Measurements from ENCODE around the gene WDR1.

The WDR1 gene, protein sequence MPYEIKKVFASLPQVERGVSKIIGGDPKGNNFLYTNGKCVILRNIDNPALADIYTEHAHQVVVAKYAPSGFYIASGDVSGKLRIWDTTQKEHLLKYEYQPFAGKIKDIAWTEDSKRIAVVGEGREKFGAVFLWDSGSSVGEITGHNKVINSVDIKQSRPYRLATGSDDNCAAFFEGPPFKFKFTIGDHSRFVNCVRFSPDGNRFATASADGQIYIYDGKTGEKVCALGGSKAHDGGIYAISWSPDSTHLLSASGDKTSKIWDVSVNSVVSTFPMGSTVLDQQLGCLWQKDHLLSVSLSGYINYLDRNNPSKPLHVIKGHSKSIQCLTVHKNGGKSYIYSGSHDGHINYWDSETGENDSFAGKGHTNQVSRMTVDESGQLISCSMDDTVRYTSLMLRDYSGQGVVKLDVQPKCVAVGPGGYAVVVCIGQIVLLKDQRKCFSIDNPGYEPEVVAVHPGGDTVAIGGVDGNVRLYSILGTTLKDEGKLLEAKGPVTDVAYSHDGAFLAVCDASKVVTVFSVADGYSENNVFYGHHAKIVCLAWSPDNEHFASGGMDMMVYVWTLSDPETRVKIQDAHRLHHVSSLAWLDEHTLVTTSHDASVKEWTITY

DNA sequence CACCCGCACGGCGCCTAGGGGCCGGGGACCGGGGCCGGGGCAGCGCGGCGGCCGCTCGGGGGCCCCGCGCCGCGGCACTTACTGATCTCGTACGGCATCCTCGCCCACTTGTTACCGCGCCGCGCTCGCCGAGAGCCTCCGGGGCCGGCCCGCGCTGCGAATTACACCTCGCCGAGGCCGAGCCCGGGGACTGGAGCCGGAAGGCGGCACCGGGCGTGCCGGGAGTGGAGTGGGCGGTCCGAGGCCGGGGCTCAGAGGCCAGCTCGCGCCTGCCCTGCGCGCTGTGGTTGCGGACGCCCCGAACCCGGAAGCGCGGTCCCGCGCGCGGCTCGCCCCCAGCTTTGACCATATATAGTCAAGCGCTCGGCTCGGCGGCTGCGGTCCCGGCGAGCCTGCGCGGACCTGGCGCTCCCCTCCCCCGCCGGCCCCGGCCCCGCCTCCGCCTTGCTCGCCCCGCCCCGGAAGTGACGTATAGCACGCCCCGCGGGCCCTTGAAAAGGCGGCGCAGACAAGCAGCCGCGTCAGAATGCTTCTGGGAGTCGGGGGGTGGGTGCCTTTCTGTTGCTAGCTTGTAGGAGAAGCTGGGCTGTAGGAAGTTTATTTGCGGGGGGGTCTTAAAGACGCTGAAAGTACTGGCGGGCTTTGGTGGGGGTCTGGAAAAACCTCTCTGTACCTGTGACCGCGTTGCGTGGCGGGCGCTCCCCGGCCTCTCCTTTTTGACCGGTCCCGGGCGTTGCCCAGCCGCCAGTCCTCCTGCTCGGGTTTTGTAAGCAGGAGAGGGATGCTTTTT lies at the start of gene WDR1:
Gene WDR1 (minus strand): TSS at position 231 of the 790 bp plus-strand sequence. CDS start 133 bp downstream, at position 98.
- Histone ChIP-seq H3K4me3 (ENCODE audit: low read depth in 1 of 2, low read length in 2 of 2) (peak within 1 kb of the TSS; percentile 50 to 79), H3K9me3 (ENCODE audit: low read length) (no peaks in the 10 kb centered on the region), H3K4me1 (ENCODE audit: insufficient read depth, low read length) (peaks cover 66% of the 10 kb centered on the region), H3K9ac (ENCODE audit: low read length) (peak within 1 kb of the TSS; percentile 95), H3K36me3 (ENCODE audit: insufficient read depth, low read length) (peaks cover 37% of the 10 kb centered on the region), H3K27me3 (ENCODE audit: control insufficient read depth in 1 of 2, insufficient read depth in 2 of 2, low read length in 2 of 2) (no peaks in the 10 kb centered on the region), H3K27ac (ENCODE audit: low read depth, low read length) (peak within 1 kb of the TSS; percentile 94)

DNA sequence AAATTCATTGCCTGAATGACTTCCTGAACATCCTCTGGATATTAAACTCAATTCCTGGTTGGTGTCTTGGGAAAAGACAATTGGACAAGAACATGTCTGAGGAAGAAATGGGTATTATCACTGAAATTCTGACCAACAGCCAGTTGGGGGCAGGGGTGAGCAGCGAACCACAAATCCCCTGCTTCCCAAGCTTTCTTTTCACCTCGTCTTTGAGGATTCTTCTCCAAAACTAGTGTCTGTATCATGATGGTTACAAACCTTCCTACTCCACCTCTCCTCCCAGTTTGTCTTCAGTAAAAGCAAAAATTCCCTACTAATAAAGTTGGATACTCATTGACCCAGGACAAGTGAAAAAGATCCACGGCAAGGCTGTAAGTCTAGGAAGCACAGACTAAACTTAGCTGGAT lies 48.3 kb upstream of the WDR1 start:
- H3K27ac ChIP-seq (ENCODE audit: low read depth, low read length) = no peak overlapping the region
- no peaks in the 10 kb centered on the region for H3K9me3 ChIP-seq (ENCODE audit: low read length)
- no peaks in the 10 kb centered on the region for H3K36me3 ChIP-seq (ENCODE audit: insufficient read depth, low read length)
- no peak overlapping the region for H3K9ac ChIP-seq (ENCODE audit: low read length)
- no peaks in the 10 kb centered on the region for H3K27me3 ChIP-seq (ENCODE audit: control insufficient read depth in 1 of 2, insufficient read depth in 2 of 2, low read length in 2 of 2)
- H3K4me1 ChIP-seq (ENCODE audit: insufficient read depth, low read length) = no peaks in the 10 kb centered on the region
- no peak overlapping the region for H3K4me3 ChIP-seq (ENCODE audit: low read depth in 1 of 2, low read length in 2 of 2)

DNA sequence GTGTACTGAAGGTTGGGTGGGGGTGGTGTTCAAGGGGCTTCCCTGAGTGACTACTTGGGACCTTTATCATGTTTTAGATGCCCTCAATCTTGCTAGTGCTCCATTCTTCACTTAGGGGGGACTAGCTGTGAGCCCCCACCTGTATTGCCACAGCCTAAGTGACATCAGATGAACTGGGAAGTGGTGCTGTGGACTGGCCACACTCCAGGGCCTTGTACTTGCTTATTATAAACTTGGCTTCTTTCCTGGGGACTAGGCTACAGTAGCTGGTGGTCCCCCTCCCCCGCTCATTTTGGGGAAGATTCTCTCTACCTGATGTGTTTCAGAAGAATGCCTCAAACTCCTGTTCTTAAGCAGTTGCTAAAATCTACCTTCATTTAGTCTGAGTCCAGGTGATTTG lies 46.7 kb upstream of the WDR1 start:
- Histone ChIP-seq H3K4me3 (ENCODE audit: low read depth in 1 of 2, low read length in 2 of 2) (no peak overlapping the region), H3K4me1 (ENCODE audit: insufficient read depth, low read length) (peaks cover 6% of the 10 kb centered on the region)

DNA sequence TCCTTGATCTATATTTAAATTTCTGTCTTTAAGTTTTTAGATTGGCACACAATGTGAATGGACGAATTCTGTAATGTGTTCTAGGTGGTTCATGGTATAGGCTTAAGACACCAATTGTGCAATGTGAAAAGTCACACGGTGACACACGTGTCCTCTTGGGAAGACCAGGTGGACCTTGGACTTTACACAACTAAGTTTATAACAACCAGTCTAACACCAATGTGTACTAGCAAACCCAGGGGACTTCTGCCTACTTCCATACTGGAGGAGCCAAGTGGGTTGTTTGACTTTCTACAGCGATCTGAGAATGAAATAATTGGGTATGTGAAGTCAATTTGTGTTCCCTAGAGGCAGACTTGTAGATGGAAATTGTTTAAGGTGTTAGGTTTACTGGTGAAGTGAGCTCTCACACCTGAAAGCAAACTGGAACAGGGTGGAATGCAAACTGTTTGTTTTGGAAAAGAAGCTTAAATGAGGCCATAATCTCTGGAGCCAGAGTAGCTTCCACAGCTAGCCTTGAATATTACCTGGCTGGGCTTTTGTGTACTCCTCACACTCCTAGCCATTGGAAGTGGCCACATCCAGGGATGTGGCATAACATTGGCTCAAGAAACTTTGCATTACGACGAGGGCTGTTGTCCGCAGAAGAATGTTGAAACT lies 45.9 kb upstream of the WDR1 start:
- no peaks in the 10 kb centered on the region for H3K9me3 ChIP-seq (ENCODE audit: low read length)
- H3K36me3 ChIP-seq (ENCODE audit: insufficient read depth, low read length) = no peaks in the 10 kb centered on the region
- peaks cover 11% of the 10 kb centered on the region for H3K4me1 ChIP-seq (ENCODE audit: insufficient read depth, low read length)
- no peaks in the 10 kb centered on the region for H3K27me3 ChIP-seq (ENCODE audit: control insufficient read depth in 1 of 2, insufficient read depth in 2 of 2, low read length in 2 of 2)
- no peak overlapping the region for H3K27ac ChIP-seq (ENCODE audit: low read depth, low read length)
- H3K4me3 ChIP-seq (ENCODE audit: low read depth in 1 of 2, low read length in 2 of 2) = no peak overlapping the region
- no peak overlapping the region for H3K9ac ChIP-seq (ENCODE audit: low read length)

More for the DNA sequence above, 46.7 kb upstream of the WDR1 start:
- Histone ChIP-seq H3K36me3 (ENCODE audit: insufficient read depth, low read length) (no peaks in the 10 kb centered on the region), H3K9ac (ENCODE audit: low read length) (no peak overlapping the region), H3K9me3 (ENCODE audit: low read length) (no peaks in the 10 kb centered on the region), H3K27ac (ENCODE audit: low read depth, low read length) (no peak overlapping the region), H3K27me3 (ENCODE audit: control insufficient read depth in 1 of 2, insufficient read depth in 2 of 2, low read length in 2 of 2) (no peaks in the 10 kb centered on the region)

DNA sequence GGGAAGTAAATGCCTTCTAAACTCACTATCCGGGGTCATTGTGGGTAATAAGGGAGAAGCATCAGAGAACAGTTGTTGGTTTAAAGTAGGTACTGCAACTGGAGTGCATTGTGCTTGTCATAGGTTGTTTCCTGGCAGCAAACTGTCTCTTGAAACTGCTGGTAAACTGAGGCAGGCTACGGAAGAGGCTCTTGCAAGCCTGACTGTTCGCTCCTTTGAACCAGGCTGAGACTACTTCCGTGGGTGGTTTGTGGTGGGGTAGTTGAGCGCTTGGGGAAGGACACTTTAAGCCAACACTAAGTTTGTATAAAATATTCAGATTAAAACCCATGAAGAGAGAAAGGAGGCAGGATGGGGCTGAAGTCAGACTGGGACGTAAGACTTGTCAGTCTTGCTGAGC lies 45.2 kb upstream of the WDR1 start:
- H3K4me3 ChIP-seq (ENCODE audit: low read depth in 1 of 2, low read length in 2 of 2) = no peak overlapping the region
- no peaks in the 10 kb centered on the region for H3K9me3 ChIP-seq (ENCODE audit: low read length)
- H3K4me1 ChIP-seq (ENCODE audit: insufficient read depth, low read length) = peaks cover 13% of the 10 kb centered on the region
- H3K36me3 ChIP-seq (ENCODE audit: insufficient read depth, low read length) = no peaks in the 10 kb centered on the region
- no peak overlapping the region for H3K9ac ChIP-seq (ENCODE audit: low read length)
- no peak overlapping the region for H3K27ac ChIP-seq (ENCODE audit: low read depth, low read length)
- H3K27me3 ChIP-seq (ENCODE audit: control insufficient read depth in 1 of 2, insufficient read depth in 2 of 2, low read length in 2 of 2) = no peaks in the 10 kb centered on the region

DNA sequence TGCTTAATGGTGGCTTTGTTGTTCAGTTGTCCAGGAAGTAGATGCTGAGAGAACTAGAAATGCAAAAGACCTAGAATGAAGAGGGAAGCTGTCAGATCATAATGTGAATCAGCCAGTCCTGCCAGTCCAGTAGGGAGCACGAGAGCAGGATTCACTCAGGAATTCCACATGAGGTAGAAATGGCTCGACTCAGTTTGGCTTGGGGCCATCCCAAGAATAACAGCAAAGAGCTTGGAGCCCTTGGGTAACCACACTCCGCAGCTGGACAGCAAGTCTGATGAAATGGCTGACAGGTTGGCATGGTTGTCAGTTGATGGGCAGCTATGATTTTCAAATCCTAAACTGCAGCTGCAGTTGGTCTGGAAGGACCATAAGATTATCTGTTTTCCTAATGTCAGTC lies 44.5 kb upstream of the WDR1 start:
- Histone ChIP-seq H3K4me1 (ENCODE audit: insufficient read depth, low read length) (peaks cover 13% of the 10 kb centered on the region), H3K27me3 (ENCODE audit: control insufficient read depth in 1 of 2, insufficient read depth in 2 of 2, low read length in 2 of 2) (no peaks in the 10 kb centered on the region), H3K9me3 (ENCODE audit: low read length) (no peaks in the 10 kb centered on the region), H3K4me3 (ENCODE audit: low read depth in 1 of 2, low read length in 2 of 2) (no peak overlapping the region), H3K9ac (ENCODE audit: low read length) (no peak overlapping the region), H3K27ac (ENCODE audit: low read depth, low read length) (no peak overlapping the region), H3K36me3 (ENCODE audit: insufficient read depth, low read length) (no peaks in the 10 kb centered on the region)

DNA sequence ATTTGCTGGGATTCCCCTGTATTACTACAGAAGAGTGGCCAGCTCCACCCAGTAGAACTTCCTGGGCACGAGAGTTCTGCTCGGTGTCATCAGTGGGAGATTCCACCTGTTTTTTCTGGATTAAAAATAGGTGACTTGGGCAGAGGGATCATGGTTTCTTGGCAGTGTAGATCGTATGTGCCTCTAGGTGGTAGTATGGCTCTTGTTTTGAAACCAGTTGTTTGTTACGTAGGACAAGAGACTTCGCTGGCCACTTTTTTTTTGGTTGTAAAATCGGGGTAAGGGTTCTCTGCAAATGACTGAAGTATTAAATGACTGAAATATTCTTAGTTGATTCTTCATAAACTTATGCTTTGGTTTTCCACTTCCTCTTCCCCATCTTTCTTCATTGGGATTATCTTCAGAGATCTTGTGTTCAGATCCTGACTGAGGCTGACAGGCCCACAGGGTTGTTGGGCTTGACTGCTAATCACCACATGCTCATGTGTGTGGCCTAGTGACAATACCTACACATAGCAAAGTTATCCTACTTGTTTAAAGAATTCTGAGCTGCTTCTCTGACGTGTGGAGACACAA lies 43.8 kb upstream of the WDR1 start:
- no peaks in the 10 kb centered on the region for H3K27me3 ChIP-seq (ENCODE audit: control insufficient read depth in 1 of 2, insufficient read depth in 2 of 2, low read length in 2 of 2)
- H3K9me3 ChIP-seq (ENCODE audit: low read length) = no peaks in the 10 kb centered on the region
- H3K4me1 ChIP-seq (ENCODE audit: insufficient read depth, low read length) = peaks cover 13% of the 10 kb centered on the region
- H3K27ac ChIP-seq (ENCODE audit: low read depth, low read length) = no peak overlapping the region
- H3K36me3 ChIP-seq (ENCODE audit: insufficient read depth, low read length) = no peaks in the 10 kb centered on the region
- H3K4me3 ChIP-seq (ENCODE audit: low read depth in 1 of 2, low read length in 2 of 2) = no peak overlapping the region
- no peak overlapping the region for H3K9ac ChIP-seq (ENCODE audit: low read length)

DNA sequence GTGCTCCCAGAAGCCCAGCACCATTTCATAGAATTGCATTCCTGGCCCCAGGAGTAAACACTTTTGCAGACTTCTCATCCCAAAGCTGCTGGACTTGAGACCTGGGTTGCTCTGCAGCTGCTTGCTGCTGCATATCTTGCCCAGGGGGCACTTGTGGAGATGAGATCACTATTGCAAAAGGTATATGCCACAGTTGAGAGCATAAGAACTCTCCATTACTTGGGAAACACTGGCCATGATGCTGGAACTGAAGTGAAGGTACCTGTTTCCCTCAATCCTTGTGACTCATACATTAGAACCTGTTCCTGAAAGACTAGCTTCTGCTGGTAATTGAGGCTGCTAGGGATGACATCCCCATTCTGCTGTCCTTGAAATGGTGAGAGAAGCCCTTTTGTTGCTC lies 43.1 kb upstream of the WDR1 start:
- H3K36me3 ChIP-seq (ENCODE audit: insufficient read depth, low read length) = no peaks in the 10 kb centered on the region
- peaks cover 13% of the 10 kb centered on the region for H3K4me1 ChIP-seq (ENCODE audit: insufficient read depth, low read length)
- H3K27me3 ChIP-seq (ENCODE audit: control insufficient read depth in 1 of 2, insufficient read depth in 2 of 2, low read length in 2 of 2) = no peaks in the 10 kb centered on the region
- H3K9me3 ChIP-seq (ENCODE audit: low read length) = no peaks in the 10 kb centered on the region
- H3K4me3 ChIP-seq (ENCODE audit: low read depth in 1 of 2, low read length in 2 of 2) = no peak overlapping the region
- H3K27ac ChIP-seq (ENCODE audit: low read depth, low read length) = no peak overlapping the region
- no peak overlapping the region for H3K9ac ChIP-seq (ENCODE audit: low read length)

DNA sequence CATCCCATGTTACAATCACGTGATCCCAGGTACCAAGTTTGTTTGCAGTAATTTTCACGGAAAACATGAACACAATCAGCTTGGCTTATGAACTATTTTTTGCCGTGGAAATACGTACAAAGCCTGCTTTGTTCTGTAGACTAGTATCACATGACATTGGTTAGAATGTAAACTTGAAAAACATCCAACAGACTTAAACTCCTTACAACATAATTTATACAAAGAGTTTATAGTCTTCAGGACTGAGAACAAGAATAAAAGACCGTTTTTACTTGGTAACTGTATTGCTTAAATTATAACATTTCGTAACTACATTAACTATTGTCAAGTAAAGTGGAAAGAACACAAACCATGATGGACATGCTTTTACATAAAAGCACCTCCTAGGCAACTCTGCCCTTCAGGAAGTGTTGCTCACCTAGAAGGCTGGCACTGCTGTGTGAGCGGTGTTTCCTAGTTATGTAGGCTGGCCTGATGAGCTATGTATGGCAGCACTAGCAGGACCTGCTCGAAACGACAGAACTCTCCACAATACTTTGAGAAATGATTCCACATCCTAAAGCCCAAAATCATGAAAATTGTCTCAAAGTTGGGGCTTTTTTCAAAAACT lies 41.8 kb upstream of the WDR1 start:
- no peaks in the 10 kb centered on the region for H3K27me3 ChIP-seq (ENCODE audit: control insufficient read depth in 1 of 2, insufficient read depth in 2 of 2, low read length in 2 of 2)
- no peak overlapping the region for H3K27ac ChIP-seq (ENCODE audit: low read depth, low read length)
- H3K9me3 ChIP-seq (ENCODE audit: low read length) = no peaks in the 10 kb centered on the region
- no peaks in the 10 kb centered on the region for H3K36me3 ChIP-seq (ENCODE audit: insufficient read depth, low read length)
- H3K4me3 ChIP-seq (ENCODE audit: low read depth in 1 of 2, low read length in 2 of 2) = no peak overlapping the region
- no peak overlapping the region for H3K9ac ChIP-seq (ENCODE audit: low read length)
- peaks cover 13% of the 10 kb centered on the region for H3K4me1 ChIP-seq (ENCODE audit: insufficient read depth, low read length)

DNA sequence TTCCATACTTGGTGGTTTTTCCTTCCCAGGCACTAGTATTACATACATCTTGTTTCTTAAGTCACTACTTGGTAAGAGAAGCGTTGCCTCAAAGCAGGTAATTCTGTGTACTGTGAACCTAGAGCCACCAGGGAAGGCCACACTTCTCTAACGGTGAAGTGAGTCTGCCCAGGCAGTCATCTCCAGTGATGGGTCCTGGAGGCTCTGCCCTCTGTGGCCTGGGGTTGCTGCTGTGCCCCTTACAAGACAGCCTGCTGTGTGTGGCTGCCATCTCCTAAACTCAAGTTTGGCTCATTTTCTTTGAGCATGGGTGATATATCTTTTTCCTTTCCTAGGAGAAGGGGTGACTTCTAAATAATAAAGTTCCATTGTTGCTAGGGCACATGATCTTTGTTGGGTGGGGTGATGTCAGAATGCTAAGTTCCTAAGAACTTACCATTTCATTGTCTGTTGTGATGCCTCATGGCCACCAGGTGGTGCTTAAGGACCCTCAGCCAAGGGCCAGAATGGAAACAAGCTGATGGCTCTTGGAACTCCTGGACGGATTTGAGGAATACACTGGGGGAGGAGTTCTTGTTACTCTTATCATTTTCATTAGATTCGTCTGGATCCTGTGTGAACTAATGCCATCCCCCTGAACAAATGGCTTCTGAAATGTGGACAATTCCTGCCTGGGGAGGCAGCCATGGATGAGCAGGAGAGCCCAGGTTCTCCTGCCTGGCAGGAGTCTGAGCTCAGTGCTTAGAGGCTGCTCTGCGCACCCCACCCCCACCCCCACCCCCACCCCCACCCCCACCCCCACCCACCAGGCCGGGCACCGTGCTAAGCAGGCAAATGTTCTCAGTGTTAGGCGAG lies 41.1 kb upstream of the WDR1 start:
- Histone ChIP-seq H3K27me3 (ENCODE audit: control insufficient read depth in 1 of 2, insufficient read depth in 2 of 2, low read length in 2 of 2) (no peaks in the 10 kb centered on the region), H3K9ac (ENCODE audit: low read length) (no peak overlapping the region), H3K4me1 (ENCODE audit: insufficient read depth, low read length) (peaks cover 13% of the 10 kb centered on the region), H3K27ac (ENCODE audit: low read depth, low read length) (peak overlapping the region; percentile 54), H3K36me3 (ENCODE audit: insufficient read depth, low read length) (no peaks in the 10 kb centered on the region), H3K9me3 (ENCODE audit: low read length) (no peaks in the 10 kb centered on the region), H3K4me3 (ENCODE audit: low read depth in 1 of 2, low read length in 2 of 2) (no peak overlapping the region)

Measured in muscle layer of colon (tissue), 2 donors.